Neural progenitor cell (in vitro differentiated cells): ENCODE data around the gene UTP3.

ENCODE experiments used
- EZH2 ChIP-seq: fragments of 200-600 bp; sonication (generic); IDR thresholded peaks from 2 replicates; pipeline ENCODE4 v1.6.1; 2017; ENCODE audit warnings: antibody characterized with exemption, mild to moderate bottlenecking, moderate library complexity
- TF ChIP-seq, protein P1 (sequence below): fragments of 200-600 bp; sonication (generic); IDR thresholded peaks from 2 replicates; pipeline ENCODE4 v1.5.1; 2017; ENCODE audit warnings: antibody characterized with exemption, mild to moderate bottlenecking

GRCh38 chr4:70721747-70722146 lies 33.4 kb downstream of the UTP3 start, which contains the start of gene RUFY3:
- TF ChIP-seq, protein P1, sequence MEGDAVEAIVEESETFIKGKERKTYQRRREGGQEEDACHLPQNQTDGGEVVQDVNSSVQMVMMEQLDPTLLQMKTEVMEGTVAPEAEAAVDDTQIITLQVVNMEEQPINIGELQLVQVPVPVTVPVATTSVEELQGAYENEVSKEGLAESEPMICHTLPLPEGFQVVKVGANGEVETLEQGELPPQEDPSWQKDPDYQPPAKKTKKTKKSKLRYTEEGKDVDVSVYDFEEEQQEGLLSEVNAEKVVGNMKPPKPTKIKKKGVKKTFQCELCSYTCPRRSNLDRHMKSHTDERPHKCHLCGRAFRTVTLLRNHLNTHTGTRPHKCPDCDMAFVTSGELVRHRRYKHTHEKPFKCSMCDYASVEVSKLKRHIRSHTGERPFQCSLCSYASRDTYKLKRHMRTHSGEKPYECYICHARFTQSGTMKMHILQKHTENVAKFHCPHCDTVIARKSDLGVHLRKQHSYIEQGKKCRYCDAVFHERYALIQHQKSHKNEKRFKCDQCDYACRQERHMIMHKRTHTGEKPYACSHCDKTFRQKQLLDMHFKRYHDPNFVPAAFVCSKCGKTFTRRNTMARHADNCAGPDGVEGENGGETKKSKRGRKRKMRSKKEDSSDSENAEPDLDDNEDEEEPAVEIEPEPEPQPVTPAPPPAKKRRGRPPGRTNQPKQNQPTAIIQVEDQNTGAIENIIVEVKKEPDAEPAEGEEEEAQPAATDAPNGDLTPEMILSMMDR = no peak
- TF ChIP-seq EZH2 = no peak
